HepG2 (cell line): ENCODE measurements around the gene DNAJB11. TPM values are rescaled to one million over a fixed set of nuclear protein-coding genes. Genes with fewer than 3 reads are reported as not detected.

ENCODE experiments used
- ARID2 ChIP-seq: sonication (generic); formaldehyde crosslinking; IDR thresholded peaks from 2 replicates; pipeline ENCODE4 v1.8.1; 2022; ENCODE audit warnings: mild to moderate bottlenecking, missing genetic modification reagents, borderline replicate concordance
- CENPBD1 ChIP-seq: sonication (generic); formaldehyde crosslinking; IDR thresholded peaks from 2 replicates; pipeline ENCODE4 v1.8.0; 2022; ENCODE audit warnings: missing genetic modification reagents, low read depth, mild to moderate bottlenecking, borderline replicate concordance
- CREB3 ChIP-seq: sonication (generic); formaldehyde crosslinking; IDR thresholded peaks from 2 replicates; pipeline ENCODE4 v1.5.0; 2020; ENCODE audit warnings: missing genetic modification reagents
- CSRNP1 ChIP-seq: sonication (generic); formaldehyde crosslinking; IDR thresholded peaks from 2 replicates; pipeline ENCODE4 v1.8.1; 2023; ENCODE audit warnings: mild to moderate bottlenecking, missing genetic modification reagents
- FOXK2 ChIP-seq: fragments of 450-650 bp; IDR thresholded peaks from 2 replicates; pipeline ENCODE4 v1.6.1; 2016
- GLI4 ChIP-seq: sonication (generic); formaldehyde crosslinking; IDR thresholded peaks from 2 replicates; pipeline ENCODE4 v1.5.1; 2020; ENCODE audit warnings: missing genetic modification reagents, mild to moderate bottlenecking, moderate library complexity, borderline replicate concordance
- GZF1 ChIP-seq: sonication (generic); formaldehyde crosslinking; IDR thresholded peaks from 2 replicates; pipeline ENCODE4 v1.5.1; 2020; ENCODE audit warnings: mild to moderate bottlenecking, missing genetic modification reagents
- IRF1 ChIP-seq: sonication (generic); formaldehyde crosslinking; IDR thresholded peaks from 2 replicates; pipeline ENCODE4 v1.4.0; 2020; ENCODE audit warnings: low read depth, mild to moderate bottlenecking, missing genetic modification reagents
- MNT ChIP-seq: fragments of 450-650 bp; IDR thresholded peaks from 2 replicates; pipeline ENCODE4 v1.6.1; 2016
- MXD1 ChIP-seq: sonication (generic); formaldehyde crosslinking; IDR thresholded peaks from 2 replicates; pipeline ENCODE4 v1.4.0; 2020; ENCODE audit warnings: mild to moderate bottlenecking, missing genetic modification reagents
- NR1H2 ChIP-seq: sonication (generic); formaldehyde crosslinking; IDR thresholded peaks from 2 replicates; pipeline ENCODE4 v1.8.1; 2022; ENCODE audit warnings: low read depth, missing genetic modification reagents, borderline replicate concordance
- PCBP1 ChIP-seq: fragments of 200-400 bp; formaldehyde crosslinking; IDR thresholded peaks from 2 replicates; pipeline ENCODE4 v1.6.1; 2017; ENCODE audit warnings: mild to moderate bottlenecking, low read depth, low read length, borderline replicate concordance
- PPARG ChIP-seq: conservative IDR thresholded peaks from 2 replicates; pipeline ENCODE4 v1.6.1; 2016; ENCODE audit warnings: missing biosample characterization, missing genetic modification reagents
- TFAP4 ChIP-seq: sonication (generic); IDR thresholded peaks from 2 replicates; pipeline ENCODE4 v1.6.1; 2016; ENCODE audit warnings: low read depth, borderline replicate concordance
- XBP1 ChIP-seq: sonication (generic); formaldehyde crosslinking; IDR thresholded peaks from 2 replicates; pipeline ENCODE4 v1.5.0; 2020; ENCODE audit warnings: missing genetic modification reagents
- ZBTB26 ChIP-seq: IDR thresholded peaks from 2 replicates; pipeline ENCODE4 v1.6.1; 2016; ENCODE audit warnings: missing compliant biosample characterization, missing genetic modification reagents, borderline replicate concordance
- ZC3H13 ChIP-seq: sonication (generic); formaldehyde crosslinking; IDR thresholded peaks from 2 replicates; pipeline ENCODE4 v1.8.1; 2023; ENCODE audit warnings: mild to moderate bottlenecking, missing genetic modification reagents, moderate library complexity
- ZMAT3 ChIP-seq: sonication (generic); formaldehyde crosslinking; conservative IDR thresholded peaks from 2 replicates; pipeline ENCODE4 v1.7.0; 2021; ENCODE audit warnings: missing genetic modification reagents
- ZMYM4 ChIP-seq: sonication (generic); formaldehyde crosslinking; IDR thresholded peaks from 2 replicates; pipeline ENCODE4 v1.8.1; 2023; ENCODE audit warnings: mild to moderate bottlenecking, missing genetic modification reagents
- ZNF143 ChIP-seq: sonication (generic); formaldehyde crosslinking; IDR thresholded peaks from 2 replicates; pipeline ENCODE4 v1.4.0; 2020; ENCODE audit warnings: missing genetic modification reagents
- ZNF180 ChIP-seq: sonication (generic); formaldehyde crosslinking; IDR thresholded peaks from 2 replicates; pipeline ENCODE4 v1.4.0; 2020; ENCODE audit warnings: low read depth, missing genetic modification reagents, borderline replicate concordance
- ZNF264 ChIP-seq: sonication (generic); formaldehyde crosslinking; IDR thresholded peaks from 2 replicates; pipeline ENCODE4 v1.4.0; 2020; ENCODE audit warnings: missing genetic modification reagents
- ZNF333 ChIP-seq: sonication (generic); formaldehyde crosslinking; IDR thresholded peaks from 2 replicates; pipeline ENCODE4 v1.4.0; 2020; ENCODE audit warnings: mild to moderate bottlenecking, missing genetic modification reagents, borderline replicate concordance
- ZNF563 ChIP-seq: sonication (generic); formaldehyde crosslinking; IDR thresholded peaks from 2 replicates; pipeline ENCODE4 v1.8.0; 2022; ENCODE audit warnings: mild to moderate bottlenecking, moderate library complexity, missing genetic modification reagents
- polyA plus RNA-seq, 8 experiments: library from polyadenylated mRNA; depleted of rRNA in 3 of 8; stranded (reverse) in 7 of 8; unstranded in 1 of 8; fragments of >200 nt; fragmentation: Illumina TruSeq in 4 of 8; extraction: Trizol in 4 of 8; gene quantifications; 2 replicates each; pipeline versions ENCODE4 v1.2.1 to v1.2.3, GENCODE V29; 2011 to 2016; ENCODE audit warnings: low read depth in 4 of 8, missing spikeins in 1 of 8, mixed read lengths in 1 of 8; ENCODE audit not compliant: insufficient read depth in 1 of 8
- total RNA-seq, 5 experiments: library from RNA; depleted of rRNA; stranded (reverse); fragments of >200 nt; fragmentation: Illumina TruSeq; extraction: Trizol; gene quantifications; 2 replicates each; pipeline ENCODE4 v1.2.3, GENCODE V29; 2016; ENCODE audit warnings: low read depth in 1 of 5

Gene DNAJB11
- total and polyA plus RNA-seq, 2 of the 13 experiments (the other 11 are each of a cell fraction or from before 2014, with no cell fraction given) = 41.0 to 132 TPM

- TF ChIP-seq ZNF264 (no peak), GZF1 (CRISPR knock-in tag) (no peak), ZNF333 (CRISPR knock-in tag) (no peak), CSRNP1 (no peak), ZC3H13 (no peak), GLI4 (CRISPR knock-in tag) (no peak), NR1H2 (CRISPR knock-in tag) (no peak), PCBP1 (no peak), CREB3 (CRISPR knock-in tag) (no peak), TFAP4 (no peak), ARID2 (CRISPR knock-in tag) (no peak), PPARG (CRISPR knock-in tag) (no peak), FOXK2 (no peak), ZNF563 (CRISPR knock-in tag) (no peak), IRF1 (CRISPR knock-in tag) (no peak), ZMAT3 (CRISPR knock-in tag) (no peak), CENPBD1 (CRISPR knock-in tag) (no peak; the same call in 1 of the 2 replicates), ZBTB26 (CRISPR knock-in tag) (no peak), ZNF143 (CRISPR knock-in tag) (no peak), ZNF180 (no peak), XBP1 (no peak), MXD1 (CRISPR knock-in tag) (no peak), MNT (no peak), ZMYM4 (CRISPR knock-in tag) (no peak)
Measured at GRCh38 chr3:186614266-186614596, 43.7 kb downstream of the DNAJB11 start (continued).
